HEK293 (cell line): ENCODE data around the gene CD164.

Experiments
- ATF2 ChIP-seq: fragments of 450-650 bp; formaldehyde crosslinking; IDR thresholded peaks from 2 replicates; pipeline ENCODE4 v1.5.1; 2016; ENCODE audit warnings: missing biosample characterization, missing genetic modification characterization, low read depth
- EGR2 ChIP-seq: fragments of 450-650 bp; formaldehyde crosslinking; IDR thresholded peaks from 2 replicates; pipeline ENCODE4 v1.5.1; 2016; ENCODE audit warnings: low read depth, missing biosample characterization, missing genetic modification characterization
- KLF9 ChIP-seq: fragments of 450-650 bp; formaldehyde crosslinking; IDR thresholded peaks from 2 replicates; pipeline ENCODE4 v1.5.1; 2016; ENCODE audit warnings: missing biosample characterization, missing genetic modification characterization, low read depth
- OSR2 ChIP-seq: fragments of 450-650 bp; formaldehyde crosslinking; IDR thresholded peaks from 2 replicates; pipeline ENCODE4 v1.5.1; 2016; ENCODE audit warnings: missing biosample characterization, missing genetic modification characterization
- SETDB1 ChIP-seq: IDR thresholded peaks from one replicate; pipeline ENCODE4 v1.6.1; 2017; ENCODE audit warnings: mild to moderate bottlenecking, low read length, moderate library complexity, mixed read lengths; ENCODE audit not compliant: insufficient read length
- SP7 ChIP-seq: fragments of 450-650 bp; formaldehyde crosslinking; IDR thresholded peaks from 2 replicates; pipeline ENCODE4 v1.5.1; 2016; ENCODE audit warnings: missing biosample characterization, missing genetic modification characterization
- ZBTB11 ChIP-seq: fragments of 450-650 bp; formaldehyde crosslinking; conservative IDR thresholded peaks from 2 replicates; pipeline ENCODE4 v1.5.1; 2016; ENCODE audit warnings: low read depth, missing biosample characterization, missing genetic modification characterization
- ZFP37 ChIP-seq: fragments of 450-650 bp; formaldehyde crosslinking; IDR thresholded peaks from 2 replicates; pipeline ENCODE4 v1.5.1; 2016; ENCODE audit warnings: missing biosample characterization, missing genetic modification characterization
- ZNF10 ChIP-seq: fragments of 450-650 bp; formaldehyde crosslinking; IDR thresholded peaks from 2 replicates; pipeline ENCODE4 v1.5.1; 2017; ENCODE audit warnings: missing biosample characterization, missing genetic modification characterization
- ZNF132 ChIP-seq: fragments of 450-650 bp; formaldehyde crosslinking; IDR thresholded peaks from 2 replicates; pipeline ENCODE4 v1.5.1; 2017; ENCODE audit warnings: missing biosample characterization, missing genetic modification characterization, borderline replicate concordance
- ZNF169 ChIP-seq: fragments of 450-650 bp; formaldehyde crosslinking; IDR thresholded peaks from 2 replicates; pipeline ENCODE4 v1.5.1; 2016; ENCODE audit warnings: missing biosample characterization, missing genetic modification characterization
- ZNF23 ChIP-seq: fragments of 450-650 bp; formaldehyde crosslinking; IDR thresholded peaks from 2 replicates; pipeline ENCODE4 v1.5.1; 2016; ENCODE audit warnings: missing biosample characterization, missing genetic modification characterization, borderline replicate concordance
- ZNF302 ChIP-seq: fragments of 450-650 bp; formaldehyde crosslinking; IDR thresholded peaks from 2 replicates; pipeline ENCODE4 v1.5.1; 2016; ENCODE audit warnings: missing biosample characterization, missing genetic modification characterization, low read depth
- ZNF433 ChIP-seq: fragments of 450-650 bp; formaldehyde crosslinking; IDR thresholded peaks from 2 replicates; pipeline ENCODE4 v1.5.1; 2016; ENCODE audit warnings: missing biosample characterization, missing genetic modification characterization, low read depth
- ZNF548 ChIP-seq: fragments of 450-650 bp; formaldehyde crosslinking; IDR thresholded peaks from 2 replicates; pipeline ENCODE4 v1.5.1; 2016; ENCODE audit warnings: missing biosample characterization, missing genetic modification characterization
- ZNF571 ChIP-seq: fragments of 450-650 bp; formaldehyde crosslinking; IDR thresholded peaks from 2 replicates; pipeline ENCODE4 v1.5.0; 2017; ENCODE audit warnings: missing biosample characterization, missing genetic modification characterization
- ZNF585B ChIP-seq: fragments of 450-650 bp; formaldehyde crosslinking; IDR thresholded peaks from 2 replicates; pipeline ENCODE4 v1.5.1; 2016; ENCODE audit warnings: missing biosample characterization, missing genetic modification characterization
- ZNF600 ChIP-seq: fragments of 450-650 bp; formaldehyde crosslinking; IDR thresholded peaks from 2 replicates; pipeline ENCODE4 v1.5.1; 2016; ENCODE audit warnings: missing biosample characterization, missing genetic modification characterization
- ZNF621 ChIP-seq: fragments of 450-650 bp; formaldehyde crosslinking; IDR thresholded peaks from 2 replicates; pipeline ENCODE4 v1.5.1; 2017; ENCODE audit warnings: missing biosample characterization, missing genetic modification characterization
- ZNF658 ChIP-seq: fragments of 450-650 bp; formaldehyde crosslinking; IDR thresholded peaks from 2 replicates; pipeline ENCODE4; 2016; ENCODE audit warnings: missing biosample characterization, missing genetic modification characterization
- ZNF76 ChIP-seq: fragments of 450-650 bp; formaldehyde crosslinking; IDR thresholded peaks from 2 replicates; pipeline ENCODE4; 2016; ENCODE audit warnings: low read depth, missing biosample characterization, missing genetic modification characterization, borderline replicate concordance
- ZNF830 ChIP-seq: fragments of 450-650 bp; IDR thresholded peaks from 2 replicates; pipeline ENCODE4 v1.5.0; 2018; ENCODE audit warnings: missing biosample characterization, missing genetic modification characterization, low read depth, mild to moderate bottlenecking, moderate library complexity
- TF ChIP-seq, protein P1 (sequence below): fragments of 450-650 bp; formaldehyde crosslinking; IDR thresholded peaks from 2 replicates; pipeline ENCODE4 v1.5.1; 2016; ENCODE audit warnings: missing biosample characterization, missing genetic modification characterization
- TF ChIP-seq, protein P2 (sequence below): fragments of 450-650 bp; IDR thresholded peaks from 2 replicates; pipeline ENCODE4 v1.5.1; 2018; ENCODE audit warnings: missing biosample characterization, missing genetic modification characterization
- TF ChIP-seq, protein P3 (sequence below): fragments of 450-650 bp; formaldehyde crosslinking; IDR thresholded peaks from 2 replicates; pipeline ENCODE4 v1.5.1; 2017; ENCODE audit warnings: missing biosample characterization, missing genetic modification characterization
- TF ChIP-seq, protein P4 (sequence below): fragments of 450-650 bp; formaldehyde crosslinking; IDR thresholded peaks from 2 replicates; pipeline ENCODE4 v1.5.1; 2016; ENCODE audit warnings: missing biosample characterization, missing genetic modification characterization

Gene CD164

DNA sequence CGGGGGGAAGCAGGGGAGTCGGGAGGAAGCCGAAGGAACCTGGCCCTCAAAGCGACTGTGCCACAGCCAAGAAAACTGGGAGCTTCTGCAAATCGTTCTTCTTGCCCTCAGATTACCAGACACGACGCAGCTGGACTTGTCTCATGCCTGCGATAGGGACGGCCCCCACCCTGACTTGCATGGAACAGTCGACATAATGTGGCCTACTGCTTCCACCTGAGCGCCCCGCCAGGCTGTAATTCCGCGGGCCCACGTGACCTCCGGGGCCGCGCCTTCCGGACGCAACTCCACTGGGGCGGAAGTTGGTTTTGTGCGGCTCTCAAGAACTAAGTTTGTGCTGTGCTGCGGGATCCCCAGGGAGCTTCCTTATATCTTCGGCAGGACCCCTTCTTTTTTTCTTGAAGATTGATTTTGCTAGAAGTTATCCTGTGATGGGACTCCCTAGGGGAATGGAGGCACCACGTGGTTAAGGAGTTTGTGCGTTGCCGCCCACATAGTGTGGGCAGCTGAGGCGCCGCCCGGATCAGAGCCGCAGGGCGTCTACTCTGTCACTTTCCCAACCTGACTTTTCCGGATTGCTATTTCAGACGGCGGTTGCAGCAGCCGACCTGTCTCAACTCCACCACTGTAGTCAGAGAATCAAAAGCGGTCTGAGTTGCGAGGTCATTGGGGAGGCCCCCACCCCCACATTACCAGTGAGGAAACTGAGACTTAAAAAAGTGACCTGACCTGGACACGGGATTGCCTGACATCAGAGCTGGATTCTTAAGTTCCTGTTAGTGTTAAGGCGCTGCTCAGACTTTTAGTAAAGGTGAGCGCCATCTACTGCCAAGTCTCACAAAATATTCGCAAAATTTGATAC lies 540 bp upstream of the CD164 start (continued):
- TF ChIP-seq ZNF571 (tag by site-specific recombination) (no peak), ZNF169 (tag by site-specific recombination) (no peak), ZNF585B (tag by site-specific recombination) (no peak), ZNF76 (tag by site-specific recombination) (no peak), ZNF658 (tag by site-specific recombination) (no peak), EGR2 (tag by site-specific recombination) (peak; percentile 74), ZNF23 (tag by site-specific recombination) (no peak), ZNF621 (no peak), OSR2 (peak; percentile 64), ZFP37 (tag by site-specific recombination) (no peak), ZNF548 (tag by site-specific recombination) (no peak), KLF9 (tag by site-specific recombination) (peak; percentile 61; the same call in 1 of the 2 replicates), ZBTB11 (tag by site-specific recombination) (peak; percentile 82), ZNF302 (tag by site-specific recombination) (no peak), ZNF433 (no peak), SP7 (tag by site-specific recombination) (peak; percentile 90; the same call in 1 of the 2 replicates), SETDB1 (peak; percentile 37), ZNF10 (tag by site-specific recombination) (no peak), ZNF132 (tag by site-specific recombination) (no peak), ZNF830 (no peak), ATF2 (tag by site-specific recombination) (no peak), ZNF600 (tag by site-specific recombination) (peak; percentile 89)
- TF ChIP-seq, protein P1, sequence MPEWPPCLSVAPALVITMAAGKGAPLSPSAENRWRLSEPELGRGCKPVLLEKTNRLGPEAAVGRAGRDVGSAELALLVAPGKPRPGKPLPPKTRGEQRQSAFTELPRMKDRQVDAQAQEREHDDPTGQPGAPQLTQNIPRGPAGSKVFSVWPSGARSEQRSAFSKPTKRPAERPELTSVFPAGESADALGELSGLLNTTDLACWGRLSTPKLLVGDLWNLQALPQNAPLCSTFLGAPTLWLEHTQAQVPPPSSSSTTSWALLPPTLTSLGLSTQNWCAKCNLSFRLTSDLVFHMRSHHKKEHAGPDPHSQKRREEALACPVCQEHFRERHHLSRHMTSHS (tag by site-specific recombination), result no peak
- TF ChIP-seq, protein P2, sequence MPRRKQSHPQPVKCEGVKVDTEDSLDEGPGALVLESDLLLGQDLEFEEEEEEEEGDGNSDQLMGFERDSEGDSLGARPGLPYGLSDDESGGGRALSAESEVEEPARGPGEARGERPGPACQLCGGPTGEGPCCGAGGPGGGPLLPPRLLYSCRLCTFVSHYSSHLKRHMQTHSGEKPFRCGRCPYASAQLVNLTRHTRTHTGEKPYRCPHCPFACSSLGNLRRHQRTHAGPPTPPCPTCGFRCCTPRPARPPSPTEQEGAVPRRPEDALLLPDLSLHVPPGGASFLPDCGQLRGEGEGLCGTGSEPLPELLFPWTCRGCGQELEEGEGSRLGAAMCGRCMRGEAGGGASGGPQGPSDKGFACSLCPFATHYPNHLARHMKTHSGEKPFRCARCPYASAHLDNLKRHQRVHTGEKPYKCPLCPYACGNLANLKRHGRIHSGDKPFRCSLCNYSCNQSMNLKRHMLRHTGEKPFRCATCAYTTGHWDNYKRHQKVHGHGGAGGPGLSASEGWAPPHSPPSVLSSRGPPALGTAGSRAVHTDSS, result 0 out of 2 replicates have a peak, but pooled peaks have one; percentile 4
- TF ChIP-seq, protein P3, sequence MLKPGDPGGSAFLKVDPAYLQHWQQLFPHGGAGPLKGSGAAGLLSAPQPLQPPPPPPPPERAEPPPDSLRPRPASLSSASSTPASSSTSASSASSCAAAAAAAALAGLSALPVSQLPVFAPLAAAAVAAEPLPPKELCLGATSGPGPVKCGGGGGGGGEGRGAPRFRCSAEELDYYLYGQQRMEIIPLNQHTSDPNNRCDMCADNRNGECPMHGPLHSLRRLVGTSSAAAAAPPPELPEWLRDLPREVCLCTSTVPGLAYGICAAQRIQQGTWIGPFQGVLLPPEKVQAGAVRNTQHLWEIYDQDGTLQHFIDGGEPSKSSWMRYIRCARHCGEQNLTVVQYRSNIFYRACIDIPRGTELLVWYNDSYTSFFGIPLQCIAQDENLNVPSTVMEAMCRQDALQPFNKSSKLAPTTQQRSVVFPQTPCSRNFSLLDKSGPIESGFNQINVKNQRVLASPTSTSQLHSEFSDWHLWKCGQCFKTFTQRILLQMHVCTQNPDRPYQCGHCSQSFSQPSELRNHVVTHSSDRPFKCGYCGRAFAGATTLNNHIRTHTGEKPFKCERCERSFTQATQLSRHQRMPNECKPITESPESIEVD (tag by site-specific recombination), result peak; percentile 27
- TF ChIP-seq, protein P4, sequence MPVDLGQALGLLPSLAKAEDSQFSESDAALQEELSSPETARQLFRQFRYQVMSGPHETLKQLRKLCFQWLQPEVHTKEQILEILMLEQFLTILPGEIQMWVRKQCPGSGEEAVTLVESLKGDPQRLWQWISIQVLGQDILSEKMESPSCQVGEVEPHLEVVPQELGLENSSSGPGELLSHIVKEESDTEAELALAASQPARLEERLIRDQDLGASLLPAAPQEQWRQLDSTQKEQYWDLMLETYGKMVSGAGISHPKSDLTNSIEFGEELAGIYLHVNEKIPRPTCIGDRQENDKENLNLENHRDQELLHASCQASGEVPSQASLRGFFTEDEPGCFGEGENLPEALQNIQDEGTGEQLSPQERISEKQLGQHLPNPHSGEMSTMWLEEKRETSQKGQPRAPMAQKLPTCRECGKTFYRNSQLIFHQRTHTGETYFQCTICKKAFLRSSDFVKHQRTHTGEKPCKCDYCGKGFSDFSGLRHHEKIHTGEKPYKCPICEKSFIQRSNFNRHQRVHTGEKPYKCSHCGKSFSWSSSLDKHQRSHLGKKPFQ (tag by site-specific recombination), result no peak
